ENCODE data around the gene ENTPD6. TPM values are rescaled to one million over a fixed set of nuclear protein-coding genes. Genes with fewer than 3 reads are reported as not detected.

The ENTPD6 gene
- total RNA-seq, 2 experiments from 2014 or later, result 39.4 to 42.8 TPM

- ChIA-PET POLR2A (interaction anchor here (6.3 kb wide), 1 partner anchor 8 kb away, joined by 41 read pairs; the partner anchor contains the start of gene PYGB), CTCF (interaction anchor here (1.1 kb wide), 1 partner anchor 9 kb away, joined by 4 read pairs; the partner anchor contains the start of gene PYGB)
- Mint-ChIP-seq H3K27me3 (no peaks in the 10 kb centered on the region), H3K9me3 (no peaks in the 10 kb centered on the region), H3K4me1 (ENCODE audit: low read depth) (peaks cover 75% of the 10 kb centered on the region), H3K27ac (no peak overlapping the region), H3K36me3 (ENCODE audit: low read depth) (peaks cover 28% of the 10 kb centered on the region), H3K4me3 (no peak overlapping the region)
- TF ChIP-seq CTCF (IDR thresholded peaks at IDR 0.05), result no peak
- ATAC-seq (no peak), DNase-seq (no peak)
- intact Hi-C loops (cut with micrococcal nuclease), result loop anchor here (5.0 kb wide), 1 partner anchor 59 kb away; the partner anchor contains the start of gene ENTPD6
Measured at GRCh38 chr20:25256226-25256859, 60.8 kb downstream of the ENTPD6 start.

GRCh38 chr20:25257130-25257529 is 61.6 kb downstream of the ENTPD6 start:
- Mint-ChIP-seq H3K36me3 (ENCODE audit: low read depth) (peaks cover 35% of the 10 kb centered on the region), H3K4me1 (ENCODE audit: low read depth) (peaks cover 74% of the 10 kb centered on the region), H3K9me3 (no peaks in the 10 kb centered on the region), H3K27me3 (no peaks in the 10 kb centered on the region), H3K27ac (no peak overlapping the region), H3K4me3 (no peak overlapping the region)
- intact Hi-C loops (cut with micrococcal nuclease), result loop anchor here (5.0 kb wide), 1 partner anchor 60 kb away; the partner anchor contains the start of gene ENTPD6
- ChIA-PET CTCF (no interaction called here), POLR2A (interaction anchor here (6.3 kb wide), 1 partner anchor 9 kb away, joined by 41 read pairs; the partner anchor contains the start of gene PYGB)
- no peak for DNase-seq
- no peak for TF ChIP-seq CTCF (IDR thresholded peaks at IDR 0.05)
- no peak for ATAC-seq

GRCh38 chr20:25257756-25258475 is 62.4 kb downstream of the ENTPD6 start:
- ATAC-seq (no peak), DNase-seq (no peak)
- no peak for TF ChIP-seq CTCF (IDR thresholded peaks at IDR 0.05)
- H3K9me3 Mint-ChIP-seq, result no peaks in the 10 kb centered on the region
- H3K4me3 Mint-ChIP-seq, result no peak overlapping the region
- CTCF ChIA-PET, result interaction anchor here (0.8 kb wide), 1 partner anchor 10 kb away, joined by 3 read pairs; the partner anchor contains the start of gene PYGB
- POLR2A ChIA-PET, result interaction anchor here (6.3 kb wide), 1 partner anchor 9 kb away, joined by 41 read pairs; the partner anchor contains the start of gene PYGB
- H3K27me3 Mint-ChIP-seq, result no peaks in the 10 kb centered on the region
- H3K36me3 Mint-ChIP-seq (ENCODE audit: low read depth), result peaks cover 36% of the 10 kb centered on the region
- peaks cover 66% of the 10 kb centered on the region for H3K4me1 Mint-ChIP-seq (ENCODE audit: low read depth)
- peak overlapping the region; percentile 13 for H3K27ac Mint-ChIP-seq
- intact Hi-C loops (cut with micrococcal nuclease), result loop anchor here (5.0 kb wide), 1 partner anchor 61 kb away; the partner anchor contains the start of gene ENTPD6

DNA sequence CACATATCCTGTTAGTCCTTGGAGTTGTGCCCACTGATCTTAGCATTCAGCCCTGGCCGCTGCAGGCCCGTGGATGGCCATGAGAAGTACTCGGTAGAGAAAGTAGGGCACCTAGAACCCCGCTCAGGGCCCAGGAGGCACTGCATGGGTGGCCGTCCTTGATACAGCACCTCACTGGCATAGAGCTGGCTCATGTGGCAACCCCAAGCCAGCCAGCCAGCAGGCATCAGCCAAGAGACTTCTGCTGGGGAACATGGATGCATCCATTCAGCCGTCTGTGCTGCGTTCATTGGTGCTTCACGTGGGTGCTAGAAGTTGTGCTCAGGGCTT is 62.9 kb downstream of the ENTPD6 start:
- DNase-seq, result no peak
- Mint-ChIP-seq H3K36me3 (ENCODE audit: low read depth) (peaks cover 36% of the 10 kb centered on the region), H3K4me3 (no peak overlapping the region), H3K4me1 (ENCODE audit: low read depth) (peaks cover 62% of the 10 kb centered on the region), H3K27ac (peak overlapping the region; percentile 89), H3K9me3 (no peaks in the 10 kb centered on the region), H3K27me3 (no peaks in the 10 kb centered on the region)
- no peak for TF ChIP-seq CTCF (IDR thresholded peaks at IDR 0.05)
- POLR2A ChIA-PET, result interaction anchor here (6.3 kb wide), 1 partner anchor 10 kb away, joined by 41 read pairs; the partner anchor contains the start of gene PYGB
- CTCF ChIA-PET, result interaction anchor here (0.8 kb wide), 1 partner anchor 10 kb away, joined by 3 read pairs; the partner anchor contains the start of gene PYGB
- intact Hi-C loops (cut with micrococcal nuclease), result loop anchor here (5.0 kb wide), 1 partner anchor 61 kb away; the partner anchor contains the start of gene ENTPD6
- ATAC-seq, result no peak

All from activated CD8-positive, alpha-beta T cell treated with anti-CD3 and anti-CD28 coated beads for 36 hours (primary cell).